CD14-positive monocyte (primary cell): ENCODE measurements around the gene NEUROD1. TPM values are rescaled to one million over a fixed set of nuclear protein-coding genes. Genes with fewer than 3 reads are reported as not detected.

Source experiments
- DNase-seq, 3 donors: peaks; one replicate each; pipeline ENCODE4 v3.0.0-alpha.2; 2011 to 2022
- H2AFZ ChIP-seq: 2 replicates; pipeline ENCODE4 v1.6.0; 2012; ENCODE audit warnings: mild to moderate bottlenecking, low read depth, low read length, inconsistent platforms; ENCODE audit not compliant: insufficient read depth, poor library complexity, severe bottlenecking
- H3K27ac ChIP-seq, 2 donors: 1 replicate in 1 of 2; 2 replicates in 1 of 2; pipeline ENCODE4 v1.5.1; 2012 to 2013; ENCODE audit warnings: low read length in 2 of 2, control low read depth in 1 of 2, inconsistent platforms in 1 of 2, low read depth in 1 of 2, mild to moderate bottlenecking in 1 of 2
- H3K27me3 ChIP-seq, 2 donors: one replicate each; pipeline versions ENCODE4 v1.6.0 to v1.6.1; 2011 to 2013; ENCODE audit warnings: low read length in 2 of 2; ENCODE audit not compliant: control insufficient read depth in 2 of 2, insufficient read depth in 2 of 2
- H3K36me3 ChIP-seq, 2 donors: replicated peaks in 1 of 2; 1 replicate in 1 of 2; 2 replicates in 1 of 2; pipeline versions ENCODE4 v1.5.1 to v1.6.1; 2012 to 2013; ENCODE audit warnings: low read length in 2 of 2, control low read depth in 1 of 2, inconsistent platforms in 1 of 2, mild to moderate bottlenecking in 1 of 2; ENCODE audit not compliant: insufficient read depth in 2 of 2, control insufficient read depth in 1 of 2
- H3K4me1 ChIP-seq, 2 donors: 1 replicate in 1 of 2; 2 replicates in 1 of 2; pipeline versions ENCODE4 v1.5.1 to v1.6.1; 2012 to 2013; ENCODE audit warnings: low read length in 2 of 2, control low read depth in 1 of 2, inconsistent platforms in 1 of 2, mild to moderate bottlenecking in 1 of 2, moderate library complexity in 1 of 2; ENCODE audit not compliant: insufficient read depth in 2 of 2, control insufficient read depth in 1 of 2
- H3K4me2 ChIP-seq: replicated peaks from 2 replicates; pipeline ENCODE3; 2012; ENCODE audit warnings: low read length, moderate library complexity, mild to moderate bottlenecking; ENCODE audit not compliant: poor library complexity, severe bottlenecking; ENCODE audit errors: extremely low read depth
- H3K4me3 ChIP-seq, 3 experiments: fragments of 200-600 bp in 1 of 3; sonication (generic) in 1 of 3; replicated peaks in 1 of 3; 1 replicate in 2 of 3; 2 replicates in 1 of 3; pipeline ENCODE4 v1.5.1; 2011 to 2013; ENCODE audit warnings: low read length in 3 of 3, mild to moderate bottlenecking in 3 of 3, control low read depth in 2 of 3, low read depth in 2 of 3, inconsistent platforms in 1 of 3, moderate library complexity in 1 of 3
- H3K79me2 ChIP-seq: 2 replicates; pipeline ENCODE4 v1.6.0; 2012; ENCODE audit warnings: mild to moderate bottlenecking, control low read depth, inconsistent platforms, low read length, moderate library complexity; ENCODE audit not compliant: insufficient read depth
- H3K9ac ChIP-seq: 2 replicates; pipeline ENCODE4 v1.6.0; 2017; ENCODE audit warnings: low read length, mild to moderate bottlenecking; ENCODE audit not compliant: insufficient read depth, poor library complexity, severe bottlenecking
- H3K9me3 ChIP-seq, 2 donors: replicated peaks in 1 of 2; 1 replicate in 1 of 2; 2 replicates in 1 of 2; pipeline versions ENCODE4 v1.5.1 to v1.6.1; 2012 to 2013; ENCODE audit warnings: low read length in 2 of 2, control low read depth in 1 of 2; ENCODE audit not compliant: control insufficient read depth in 1 of 2, insufficient read depth in 1 of 2
- H4K20me1 ChIP-seq: 2 replicates; pipeline ENCODE4 v1.6.0; 2012; ENCODE audit warnings: mild to moderate bottlenecking, low read length, control low read depth, moderate library complexity; ENCODE audit not compliant: insufficient read depth
- H3K27ac Mint-ChIP-seq, 7 donors: one replicate each; pipeline ENCODE4 v1.8.0; 2020; ENCODE audit warnings: mild to moderate bottlenecking in 7 of 7, mixed read lengths in 7 of 7, moderate library complexity in 6 of 7, inconsistent platforms in 2 of 7
- H3K27me3 Mint-ChIP-seq, 3 donors: one replicate each; pipeline ENCODE4 v1.8.0; 2021 to 2022; ENCODE audit warnings: low read depth in 3 of 3, mild to moderate bottlenecking in 3 of 3, mixed read lengths in 3 of 3, moderate library complexity in 3 of 3, inconsistent platforms in 1 of 3
- H3K36me3 Mint-ChIP-seq, 2 donors: one replicate each; pipeline ENCODE4 v1.8.0; 2020; ENCODE audit warnings: mixed read lengths in 2 of 2, inconsistent platforms in 1 of 2, mild to moderate bottlenecking in 1 of 2
- H3K4me1 Mint-ChIP-seq: one replicate; pipeline ENCODE4 v1.8.0; 2020; ENCODE audit warnings: mild to moderate bottlenecking, mixed read lengths
- H3K4me3 Mint-ChIP-seq, 2 donors: one replicate each; pipeline ENCODE4 v1.8.0; 2020; ENCODE audit warnings: mild to moderate bottlenecking in 2 of 2, mixed read lengths in 2 of 2, moderate library complexity in 1 of 2
- H3K9me3 Mint-ChIP-seq, 7 donors: one replicate each; pipeline ENCODE4 v1.8.0; 2020 to 2022; ENCODE audit warnings: mixed read lengths in 7 of 7, mild to moderate bottlenecking in 6 of 7, moderate library complexity in 6 of 7, inconsistent platforms in 2 of 7
- CTCF ChIP-seq: fragments of 200-600 bp; IDR thresholded peaks from one replicate; pipeline ENCODE4 v1.8.0; 2022; ENCODE audit warnings: antibody characterized with exemption, mild to moderate bottlenecking
- WGBS: methylation state at CpG from one replicate; pipeline ENCODE4 v1.1.5; 2013; ENCODE audit warnings: missing lambda C conversion rate; ENCODE audit not compliant: insufficient coverage; 5-methylcytosine and 5-hydroxymethylcytosine counted together
- intact Hi-C, 2 donors: fragments of 100-400 bp; cut with micrococcal nuclease; formaldehyde crosslinking; loops; one replicate each; pipeline versions ENCODE4 v1.15.0 to v1.15.1; 2023
- polyA plus RNA-seq, 3 donors: library from polyadenylated mRNA; depleted of rRNA in 1 of 3; unstranded in 2 of 3; stranded (reverse) in 1 of 3; fragments of 300-500 nt in 2 of 3; fragments of >200 nt in 1 of 3; fragmentation: Illumina TruSeq in 2 of 3; gene quantifications; 1 replicate in 2 of 3; 2 replicates in 1 of 3; pipeline ENCODE4 v1.2.3, GENCODE V29; 2012 to 2021

Gene NEUROD1
- polyA plus RNA-seq, 3 donors, result not detected

- intact Hi-C loops, result no loop called here
- Mint-ChIP-seq H3K27me3 (peaks cover 0 to 2% (median 0%) of the 10 kb centered on the region in 3 donors), H3K9me3 (peaks cover 5 to 16% (median 10%) of the 10 kb centered on the region in 7 donors), H3K4me3 (no peak overlapping the region), H3K27ac (no peak overlapping the region), H3K4me1 (no peaks in the 10 kb centered on the region), H3K36me3 (no peaks in the 10 kb centered on the region)
- no peak overlapping the region for H3K9ac ChIP-seq
- no peak overlapping the region for H3K27ac ChIP-seq
- no peaks in the 10 kb centered on the region for H3K4me1 ChIP-seq
- H3K79me2 ChIP-seq, result no peaks in the 10 kb centered on the region
- no peaks in the 10 kb centered on the region for H4K20me1 ChIP-seq
- no peak overlapping the region for H3K4me2 ChIP-seq
- H3K36me3 ChIP-seq, result no peaks in the 10 kb centered on the region
- H3K9me3 ChIP-seq, result peaks cover 5 to 8% of the 10 kb centered on the region in 2 donors
- no peak overlapping the region for H3K4me3 ChIP-seq
- no peaks in the 10 kb centered on the region for H3K27me3 ChIP-seq
- no peak overlapping the region for H2AFZ ChIP-seq
- DNase-seq, result no peak
- TF ChIP-seq CTCF, result no peak
Measured at GRCh38 chr2:181724662-181725061, 44.3 kb upstream of the NEUROD1 start.

- H3K79me2 ChIP-seq, result no peaks in the 10 kb centered on the region
- peaks cover 3 to 5% of the 10 kb centered on the region in 2 donors for H3K9me3 ChIP-seq
- Mint-ChIP-seq H3K36me3 (no peaks in the 10 kb centered on the region), H3K4me1 (no peaks in the 10 kb centered on the region), H3K27ac (no peak overlapping the region), H3K4me3 (no peak overlapping the region), H3K9me3 (peaks cover 5 to 12% (median 7%) of the 10 kb centered on the region in 7 donors), H3K27me3 (peaks cover 0 to 2% (median 0%) of the 10 kb centered on the region in 3 donors)
- DNase-seq, result no peak
- no peak overlapping the region for H2AFZ ChIP-seq
- H3K9ac ChIP-seq, result no peak overlapping the region
- no peaks in the 10 kb centered on the region for H4K20me1 ChIP-seq
- no peaks in the 10 kb centered on the region for H3K36me3 ChIP-seq
- H3K4me3 ChIP-seq, result no peak overlapping the region
- intact Hi-C loops, result no loop called here
- TF ChIP-seq CTCF, result no peak
- H3K4me2 ChIP-seq, result no peak overlapping the region
- WGBS, result no CpG with 5 or more reads among the region's 2 CpGs
- H3K4me1 ChIP-seq, result no peaks in the 10 kb centered on the region
- H3K27ac ChIP-seq, result no peak overlapping the region
- no peaks in the 10 kb centered on the region for H3K27me3 ChIP-seq
Measured at GRCh38 chr2:181723731-181724130, 43.4 kb upstream of the NEUROD1 start.
